Ovary (tissue), 3 donors: ENCODE results near the gene PTPRN2.

Source experiments
- CTCF ChIP-seq, 3 donors: fragments of 450-650 bp in 2 of 3; fragments of 200-600 bp in 1 of 3; IDR thresholded peaks; one replicate each; pipeline versions ENCODE4 v1.5.1 to v1.8.0; 2016 to 2022; ENCODE audit warnings: antibody characterized with exemption in 3 of 3, mild to moderate bottlenecking in 1 of 3
- POLR2A ChIP-seq: fragments of 450-650 bp; IDR thresholded peaks from one replicate; pipeline ENCODE4 v1.6.1; 2017; ENCODE audit warnings: antibody characterized with exemption, mild to moderate bottlenecking, moderate library complexity
- donor health status: DM: no; HTN: no; CAD: no.

DNA sequence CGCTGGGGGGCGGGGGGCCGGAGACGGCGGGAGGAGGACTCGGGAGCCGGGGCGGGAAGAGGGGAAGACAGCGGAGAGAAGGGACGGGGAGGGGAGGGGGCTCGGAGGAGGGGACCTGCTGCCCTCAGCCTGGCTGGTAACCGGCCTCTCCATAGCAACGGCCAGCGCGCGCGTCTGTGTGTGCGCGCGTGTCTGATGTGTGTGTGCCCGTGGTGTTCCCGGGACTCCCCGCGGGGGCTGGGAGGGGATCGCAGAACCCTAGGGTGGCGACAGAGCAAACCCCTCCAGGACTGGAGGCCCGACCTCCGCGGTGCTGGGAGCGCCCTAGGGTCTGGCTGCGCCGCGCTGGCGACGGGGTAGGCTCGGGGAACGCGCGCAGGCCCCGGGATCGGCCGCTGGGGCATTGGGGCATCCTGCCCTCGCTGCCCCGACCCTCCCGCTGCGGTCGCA is 894.5 kb downstream of the PTPRN2 start:
- TF ChIP-seq CTCF (IDR thresholded peaks at IDR 0.05), result no peak
- no peak for TF ChIP-seq POLR2A
